GM12891 (cell line): ENCODE results near the gene ABCC10.

ENCODE experiments used
- POLR2A ChIP-seq: IDR thresholded peaks from 2 replicates; pipeline ENCODE4 v1.6.1; 2011; ENCODE audit warnings: low read depth, low read length, control low read depth
- TAF1 ChIP-seq: IDR thresholded peaks from 2 replicates; pipeline ENCODE4 v1.6.1; 2011; ENCODE audit warnings: low read depth, low read length, control low read depth

DNA sequence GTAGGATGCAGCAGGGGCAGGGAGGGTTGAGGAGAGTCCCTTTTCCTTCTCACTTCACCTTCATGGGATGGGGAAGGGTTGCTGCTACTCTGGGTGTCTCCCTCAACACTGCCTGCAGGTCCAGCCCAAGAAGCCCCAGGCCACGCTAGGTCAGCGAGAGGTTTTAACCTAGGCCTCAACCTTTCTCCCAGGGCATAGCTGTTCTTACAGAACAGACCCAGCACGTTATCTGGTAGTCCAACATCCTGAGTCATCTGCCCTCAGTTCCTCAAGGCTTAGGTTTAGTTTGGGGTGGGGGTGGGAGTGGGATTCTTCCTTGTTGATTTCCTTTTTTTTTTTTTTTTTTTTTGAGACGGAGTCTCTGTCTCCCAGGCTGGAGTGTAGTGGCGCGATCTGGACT is 67.0 kb downstream of the ABCC10 start:
- TF ChIP-seq POLR2A (no peak), TAF1 (no peak)
